ENCODE results near the gene ZIC2. TPM values are rescaled to one million over a fixed set of nuclear protein-coding genes. Genes with fewer than 3 reads are reported as not detected.

The ZIC2 gene
- total RNA-seq, 1 donor from 2014 or later, result not detected

GRCh38 chr13:99959540-99960230 lies 21.9 kb upstream of the ZIC2 start:
- no peak for DNase-seq (ENCODE audit: low read depth, low spot score)

GRCh38 chr13:99960663-99961311 lies 20.8 kb upstream of the ZIC2 start:
- DNase-seq (ENCODE audit: low read depth, low spot score), result no peak

DNA sequence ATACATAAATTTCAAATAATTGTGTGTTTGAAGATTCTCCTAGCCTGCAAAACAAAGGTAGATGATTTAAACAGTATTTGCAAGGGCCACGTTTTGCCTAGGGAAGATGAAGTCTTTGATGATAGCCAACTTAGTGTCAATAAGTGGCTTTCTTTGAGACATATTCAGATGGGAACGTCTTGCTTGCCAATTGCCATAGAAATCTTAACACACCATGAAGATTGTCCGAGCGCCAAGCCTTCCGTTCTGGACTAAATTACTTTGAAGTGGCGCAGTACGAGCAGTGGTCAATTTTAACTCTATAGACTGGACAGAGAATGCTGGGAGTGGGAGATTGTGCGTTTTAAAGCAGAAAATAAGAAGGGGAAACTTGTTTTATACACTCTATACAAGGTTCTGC lies 19.9 kb upstream of the ZIC2 start:
- no peak for DNase-seq (ENCODE audit: low read depth, low spot score)

- DNase-seq (ENCODE audit: low read depth, low spot score), result no peak
Observed at GRCh38 chr13:99962242-99962641, 19.3 kb upstream of the ZIC2 start.

DNA sequence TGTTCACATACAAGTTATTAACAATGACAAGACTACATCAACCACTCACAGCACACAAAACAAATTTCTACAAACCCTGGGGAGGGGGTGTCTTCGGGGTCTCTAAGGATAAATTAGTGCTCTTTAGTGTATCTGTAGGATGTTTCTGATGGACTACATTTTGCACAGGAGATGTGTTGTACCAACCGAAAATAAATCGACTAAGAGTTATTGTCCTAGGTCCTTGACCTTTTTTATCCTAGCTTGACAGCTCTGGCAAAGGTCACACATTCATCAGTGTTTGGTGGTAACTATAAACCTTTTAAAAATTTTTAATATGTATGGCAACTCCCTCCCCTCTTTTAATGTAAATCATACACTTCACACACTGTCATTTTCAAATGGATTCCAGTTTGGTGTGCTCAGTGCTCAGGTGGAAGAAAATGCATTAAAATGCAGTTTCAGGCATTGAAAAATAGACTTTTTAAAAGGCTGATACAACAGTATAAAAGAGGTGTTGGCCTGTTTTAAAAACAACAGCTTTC lies 17.7 kb upstream of the ZIC2 start:
- no peak for DNase-seq (ENCODE audit: low read depth, low spot score)

GRCh38 chr13:99965329-99966000 lies 16.1 kb upstream of the ZIC2 start:
- DNase-seq (ENCODE audit: low read depth, low spot score), result no peak

GRCh38 chr13:99966064-99966805 lies 15.3 kb upstream of the ZIC2 start:
- DNase-seq (ENCODE audit: low read depth, low spot score), result no peak

DNA sequence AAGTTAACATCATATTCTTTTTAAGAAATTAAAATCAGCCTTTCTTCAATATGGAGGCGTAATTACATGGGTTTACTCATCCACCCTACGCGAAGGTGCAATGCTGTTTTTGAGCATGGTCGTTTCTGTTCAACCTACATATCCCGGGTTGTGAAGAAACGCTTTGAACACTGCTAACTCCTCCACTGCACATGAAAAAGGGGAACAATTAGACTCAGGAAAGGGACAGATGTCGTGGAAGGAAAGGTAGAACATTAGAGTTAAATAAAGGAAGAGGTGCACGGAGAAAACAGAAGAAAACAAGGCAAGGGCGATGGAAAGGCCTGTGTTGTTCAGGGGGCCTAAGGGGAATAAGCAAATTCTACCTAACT lies 14.1 kb upstream of the ZIC2 start:
- DNase-seq (ENCODE audit: low read depth, low spot score), result no peak

- no peak for DNase-seq (ENCODE audit: low read depth, low spot score)
Observed at GRCh38 chr13:99967869-99968520, 13.6 kb upstream of the ZIC2 start.

GRCh38 chr13:99968521-99969452 lies 12.8 kb upstream of the ZIC2 start:
- no peak for DNase-seq (ENCODE audit: low read depth, low spot score)

DNA sequence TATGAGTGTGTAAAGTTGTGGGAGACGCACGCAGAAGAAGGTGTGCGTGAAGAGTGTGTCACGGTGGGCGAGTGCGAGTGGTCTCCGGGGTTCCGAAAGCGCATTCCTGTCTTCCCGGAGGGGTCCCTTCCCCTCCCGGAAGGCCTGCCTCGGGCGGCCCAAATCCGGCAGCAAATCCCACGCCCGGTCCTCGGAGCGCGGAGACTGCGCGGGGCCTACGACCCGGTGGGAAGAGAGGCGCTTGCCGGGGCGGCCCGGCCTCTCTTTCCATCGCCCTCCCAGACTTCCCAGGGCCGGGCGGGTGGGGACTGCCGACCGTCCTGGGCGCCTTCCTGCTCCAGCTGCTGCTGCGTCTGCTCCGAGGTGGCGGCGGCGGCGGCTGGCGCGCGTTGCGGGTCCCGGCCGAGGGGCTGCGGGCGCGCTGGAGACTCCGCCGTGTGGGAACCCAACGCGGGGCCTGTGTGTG lies 12.1 kb upstream of the ZIC2 start:
- no peak for DNase-seq (ENCODE audit: low read depth, low spot score)

DNA sequence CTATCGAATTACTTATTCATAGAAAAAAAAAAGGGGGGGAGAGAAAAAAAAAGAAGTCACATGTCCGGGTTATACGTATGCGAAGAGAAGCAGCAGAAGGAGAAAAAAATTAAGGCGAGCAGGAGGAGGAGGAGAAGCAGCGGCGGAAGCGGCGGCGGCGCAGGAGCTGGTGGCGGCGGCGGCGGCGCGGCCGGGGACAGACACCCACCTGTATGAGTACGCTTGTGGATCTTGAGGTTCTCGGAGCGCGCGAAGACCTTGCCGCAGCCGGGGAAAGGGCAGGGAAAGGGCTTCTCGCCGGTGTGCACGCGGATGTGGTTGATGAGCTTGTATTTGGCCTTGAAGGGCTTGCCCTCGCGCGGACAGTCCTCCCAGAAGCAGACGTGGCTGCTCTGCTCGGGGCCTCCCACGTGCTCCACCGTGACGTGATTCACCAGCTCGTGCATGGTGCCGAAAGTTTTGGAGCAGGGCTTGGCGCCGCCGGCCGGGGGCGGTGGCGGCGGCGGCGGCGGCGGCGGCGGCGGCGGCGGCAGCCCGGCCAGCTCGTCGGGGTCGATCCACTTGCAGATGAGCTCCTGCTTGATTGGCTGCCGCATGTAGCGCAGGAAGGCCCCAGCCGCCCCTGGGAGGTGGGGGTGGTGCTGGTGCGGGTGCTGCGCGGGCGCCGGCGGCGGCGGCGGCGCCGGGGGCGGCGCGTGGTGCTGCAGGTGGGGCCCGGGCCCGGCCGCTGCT lies 11.5 kb upstream of the ZIC2 start:
- no peak for DNase-seq (ENCODE audit: low read depth, low spot score)

DNA sequence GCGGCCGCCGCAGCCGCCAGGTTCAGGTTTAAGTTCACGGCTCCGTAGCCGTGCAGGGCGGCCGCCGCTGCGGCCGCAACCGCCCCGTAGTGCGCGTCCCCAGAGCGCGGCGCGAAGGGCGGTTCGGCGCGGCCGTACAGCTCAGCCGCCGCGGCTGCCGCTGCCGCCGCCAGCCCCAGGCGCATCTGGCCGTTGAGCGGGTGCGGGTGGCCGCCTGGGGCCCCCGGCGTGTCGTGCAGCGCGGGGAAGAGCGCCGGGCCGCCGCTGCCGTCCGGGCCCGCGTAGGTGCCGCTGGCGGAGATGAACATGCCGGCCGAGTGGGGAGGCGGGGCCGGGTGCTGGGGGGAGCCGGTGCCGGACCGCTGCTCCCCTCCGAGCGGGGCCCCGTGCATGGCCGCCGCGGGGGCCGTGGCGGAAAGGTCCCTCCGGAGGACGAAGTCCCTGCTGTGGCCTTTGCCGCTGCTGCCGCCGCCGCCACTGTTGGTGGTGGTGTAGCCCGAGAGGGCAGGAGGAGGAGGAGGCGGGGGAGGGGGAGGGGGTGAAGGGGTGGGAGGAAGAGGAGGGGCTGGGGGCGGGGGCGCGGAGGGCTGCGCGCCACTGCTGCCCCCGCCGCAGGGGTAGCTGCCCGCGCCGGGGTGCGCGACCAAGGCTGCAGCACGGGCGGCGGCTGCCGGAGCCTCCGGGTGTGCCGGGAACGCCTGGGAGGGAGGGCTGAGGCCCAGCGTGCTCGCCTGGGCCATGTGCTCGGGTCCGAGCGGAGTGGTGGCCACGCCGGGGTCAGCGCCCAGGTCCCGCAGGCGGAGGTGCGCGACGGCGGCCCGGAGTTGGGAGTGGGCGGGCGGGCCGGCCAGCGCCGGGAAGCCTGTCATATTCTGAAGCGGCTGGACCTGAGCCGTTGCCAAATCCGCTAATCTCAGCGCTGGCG lies 10.7 kb upstream of the ZIC2 start:
- no peak for DNase-seq (ENCODE audit: low read depth, low spot score)

DNA sequence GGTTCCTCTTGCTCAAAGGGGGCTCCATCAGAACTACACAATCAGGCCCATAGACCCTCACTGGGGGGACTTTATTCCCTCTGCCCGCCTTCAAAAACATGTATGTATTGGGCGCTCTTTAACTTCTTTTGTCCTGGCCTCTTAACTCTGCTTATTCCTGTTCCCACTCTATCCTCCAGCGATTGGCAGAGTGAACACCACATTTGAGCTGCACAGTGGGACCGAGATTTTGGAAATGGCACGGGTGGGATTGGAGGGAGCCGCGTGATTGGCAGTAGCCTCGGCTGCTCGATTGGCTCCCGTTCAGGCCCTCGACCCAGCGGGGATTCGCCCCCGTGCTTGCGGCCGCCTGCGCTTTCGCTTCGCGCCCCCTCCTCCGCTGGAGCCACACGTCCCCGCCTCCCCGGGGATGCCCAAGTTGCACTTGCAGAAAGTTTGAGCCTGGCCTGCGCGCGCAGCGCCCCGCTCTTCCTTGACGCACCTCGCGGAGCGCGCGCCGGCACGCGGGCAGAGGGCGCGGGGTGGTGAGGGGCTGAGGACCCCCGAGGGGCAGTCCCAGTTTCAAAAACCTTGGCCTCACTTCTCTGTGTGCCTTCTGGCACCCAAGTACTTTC lies 9.9 kb upstream of the ZIC2 start, which contains the start of gene ZIC5:
ZIC5 (minus strand) TSS at position 192 of the 614 bp plus-strand sequence; CDS start at position 28, 164 bp downstream.
- no peak for DNase-seq (ENCODE audit: low read depth, low spot score)

DNA sequence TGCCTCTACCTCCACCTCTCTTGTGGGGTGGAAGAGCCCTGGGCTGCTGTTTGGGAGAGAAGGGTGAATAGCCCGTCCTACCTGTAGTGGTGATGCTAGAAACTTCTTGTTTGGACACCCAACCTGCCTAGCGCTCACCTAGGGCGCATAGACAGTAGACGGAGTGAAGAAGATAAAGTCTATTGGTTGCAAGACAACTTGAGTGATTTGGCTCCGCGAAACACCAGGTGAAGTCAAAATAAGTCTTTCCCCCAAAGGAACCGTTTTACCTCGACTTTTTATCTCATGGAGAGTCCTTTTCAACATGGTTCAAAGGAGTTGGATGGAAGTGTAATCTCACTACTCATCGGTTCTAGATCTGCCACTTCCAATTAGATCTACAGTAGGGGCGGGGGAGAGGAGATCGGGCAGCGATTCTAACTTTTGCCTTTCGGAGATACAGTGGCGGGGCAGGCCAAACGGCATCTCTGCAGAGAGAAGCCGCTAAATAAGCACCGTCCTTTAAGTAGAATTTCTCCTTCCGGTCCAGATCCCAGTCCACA lies 9.3 kb upstream of the ZIC2 start:
- DNase-seq (ENCODE audit: low read depth, low spot score), result no peak

- DNase-seq (ENCODE audit: low read depth, low spot score), result no peak
Observed at GRCh38 chr13:99973163-99973807, 8.3 kb upstream of the ZIC2 start.

GRCh38 chr13:99973808-99974185 lies 7.8 kb upstream of the ZIC2 start:
- DNase-seq (ENCODE audit: low read depth, low spot score), result no peak
